Central memory CD8-positive, alpha-beta T cell (primary cell): Measurements from ENCODE around the gene APOD.
A peak's percentile ranks its signal among the peaks of the same experiment; 100 is the strongest.
"Not testable (repeated sequence)": the region's sequence is repeated elsewhere in the genome, so short reads cannot be mapped to it uniquely, and the experiment has no call there.

ENCODE experiments used
- ATAC-seq: fragments of 150-1000 bp; cut with Tn5 transposase; replicated peaks from 2 replicates; pipeline ENCODE4 v1.10.0; 2022; ENCODE audit warnings: mild to moderate bottlenecking, moderate FRiP score, moderate number of reproducible peaks; ENCODE audit not compliant: poor library complexity, severe bottlenecking; ENCODE audit errors: extremely low read depth
- DNase-seq, 2 donors: peaks; one replicate each; pipeline ENCODE4 v3.0.0; 2021; ENCODE audit warnings: low spot score in 2 of 2
- H3K27ac Mint-ChIP-seq: one replicate; pipeline ENCODE4 v1.8.0; 2022; ENCODE audit warnings: low read depth, mild to moderate bottlenecking, moderate library complexity, mixed read lengths
- H3K27me3 Mint-ChIP-seq: one replicate; pipeline ENCODE4 v1.8.0; 2022; ENCODE audit warnings: mixed read lengths
- H3K36me3 Mint-ChIP-seq: one replicate; pipeline ENCODE4 v1.8.0; 2022; ENCODE audit warnings: mild to moderate bottlenecking, moderate library complexity, mixed read lengths; ENCODE audit not compliant: insufficient read depth
- H3K4me1 Mint-ChIP-seq: one replicate; pipeline ENCODE4 v1.8.0; 2022; ENCODE audit warnings: mixed read lengths
- H3K4me3 Mint-ChIP-seq: one replicate; pipeline ENCODE4 v1.8.0; 2022; ENCODE audit warnings: mild to moderate bottlenecking, moderate library complexity, mixed read lengths
- H3K9me3 Mint-ChIP-seq: one replicate; pipeline ENCODE4 v1.8.0; 2022; ENCODE audit warnings: mixed read lengths

Gene APOD

GRCh38 chr3:195623217-195623965 is 39.7 kb upstream of the APOD start:
- H3K4me3 Mint-ChIP-seq, H3K27me3 Mint-ChIP-seq, ATAC-seq, DNase-seq, H3K27ac Mint-ChIP-seq, H3K36me3 Mint-ChIP-seq, H3K4me1 Mint-ChIP-seq, H3K9me3 Mint-ChIP-seq: not testable (repeated sequence)

- DNase-seq, H3K36me3 Mint-ChIP-seq, H3K27me3 Mint-ChIP-seq, H3K4me3 Mint-ChIP-seq, ATAC-seq, H3K27ac Mint-ChIP-seq, H3K4me1 Mint-ChIP-seq, H3K9me3 Mint-ChIP-seq: not testable (repeated sequence)
These were observed 38.9 kb upstream of the APOD start for GRCh38 chr3:195622523-195623170.

DNA sequence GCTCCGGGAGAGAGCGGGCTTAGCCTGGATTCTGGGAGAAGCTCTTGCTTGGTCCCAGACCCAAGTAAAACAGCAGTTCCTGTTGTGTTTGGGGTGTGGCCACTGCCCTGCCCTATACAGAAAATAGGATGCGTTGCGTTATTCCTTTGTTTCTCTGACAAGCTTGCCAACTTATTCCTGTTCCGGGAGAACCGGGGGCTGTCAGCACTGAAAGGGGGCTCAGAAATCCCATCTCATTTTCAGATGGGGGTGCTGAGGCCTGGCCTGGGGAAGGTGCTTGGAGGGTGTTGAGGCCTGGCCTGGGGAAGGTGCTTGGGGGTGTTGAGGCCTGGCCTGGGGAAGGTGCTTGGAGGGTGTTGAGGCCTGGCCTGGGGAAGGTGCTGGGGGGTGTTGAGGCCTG is 38.3 kb upstream of the APOD start:
- DNase-seq, H3K27me3 Mint-ChIP-seq, H3K4me3 Mint-ChIP-seq, H3K9me3 Mint-ChIP-seq, H3K27ac Mint-ChIP-seq, H3K4me1 Mint-ChIP-seq, H3K36me3 Mint-ChIP-seq, ATAC-seq: not testable (repeated sequence)

GRCh38 chr3:195621095-195621494 is 37.4 kb upstream of the APOD start:
- not testable (repeated sequence) for H3K36me3 Mint-ChIP-seq, ATAC-seq, DNase-seq, H3K9me3 Mint-ChIP-seq, H3K27ac Mint-ChIP-seq, H3K27me3 Mint-ChIP-seq, H3K4me1 Mint-ChIP-seq, H3K4me3 Mint-ChIP-seq

DNA sequence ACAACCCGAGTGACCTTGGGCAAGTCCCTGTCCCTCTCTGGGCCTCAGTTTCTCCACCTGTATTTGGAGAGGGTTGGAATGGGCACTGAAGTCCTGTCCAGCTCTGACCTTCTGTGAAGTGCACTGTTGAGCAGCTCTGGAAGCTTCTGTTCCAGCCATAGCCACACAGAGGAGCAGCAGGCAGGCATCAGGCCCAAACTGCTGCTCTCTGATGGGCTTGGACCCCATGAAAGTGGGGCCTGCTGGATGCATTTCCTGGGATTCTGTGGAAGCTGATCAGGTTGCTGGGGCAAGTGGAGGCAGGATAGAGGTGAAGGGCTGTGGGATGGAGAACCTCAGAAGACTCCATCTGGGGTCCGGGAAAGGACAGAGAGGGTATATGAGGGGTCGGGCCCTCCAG is 36.7 kb upstream of the APOD start:
- H3K4me1 Mint-ChIP-seq, H3K36me3 Mint-ChIP-seq, H3K4me3 Mint-ChIP-seq, H3K27me3 Mint-ChIP-seq, DNase-seq, ATAC-seq, H3K27ac Mint-ChIP-seq, H3K9me3 Mint-ChIP-seq: not testable (repeated sequence)

DNA sequence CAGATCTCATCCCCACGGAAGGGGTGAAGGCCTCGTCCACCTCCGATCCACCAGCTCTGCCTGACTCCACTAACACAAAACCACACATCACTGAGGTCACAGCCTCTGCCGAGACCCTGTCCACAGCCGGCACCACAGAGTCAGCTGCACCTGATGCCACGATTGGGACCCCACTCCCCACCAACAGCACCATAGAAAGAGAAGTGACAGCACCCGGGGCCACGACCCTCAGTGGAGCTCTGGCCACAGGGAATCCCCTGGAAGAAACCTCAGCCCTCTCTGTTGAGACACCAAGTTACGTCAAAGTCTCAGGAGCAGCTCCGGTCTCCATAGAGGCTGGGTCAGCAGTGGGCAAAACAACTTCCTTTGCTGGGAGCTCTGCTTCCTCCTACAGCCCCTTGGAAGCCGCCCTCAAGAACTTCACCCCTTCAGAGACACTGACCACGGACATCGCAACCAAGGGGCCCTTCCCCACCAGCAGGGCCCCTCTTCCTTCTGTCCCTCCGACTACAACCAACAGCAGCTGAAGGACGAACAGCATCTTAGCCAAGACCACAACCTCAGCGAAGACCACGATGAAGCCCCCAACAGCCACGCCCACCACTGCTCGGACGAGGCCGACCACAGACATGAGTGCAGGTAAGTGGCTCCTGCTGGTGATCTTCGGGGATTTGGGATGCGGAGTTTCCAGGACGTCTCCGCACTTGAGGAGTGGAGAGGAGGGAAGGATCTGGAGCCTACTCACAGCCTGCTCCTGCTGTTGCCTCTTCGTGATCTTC is 36.0 kb upstream of the APOD start:
- not testable (repeated sequence) for DNase-seq, H3K27me3 Mint-ChIP-seq, H3K27ac Mint-ChIP-seq, H3K4me3 Mint-ChIP-seq, H3K36me3 Mint-ChIP-seq, H3K4me1 Mint-ChIP-seq, ATAC-seq, H3K9me3 Mint-ChIP-seq

GRCh38 chr3:195617784-195618659 is 34.3 kb upstream of the APOD start:
- DNase-seq, H3K4me3 Mint-ChIP-seq, H3K27ac Mint-ChIP-seq, H3K27me3 Mint-ChIP-seq, H3K9me3 Mint-ChIP-seq, ATAC-seq, H3K4me1 Mint-ChIP-seq, H3K36me3 Mint-ChIP-seq: not testable (repeated sequence)

- not testable (repeated sequence) for H3K9me3 Mint-ChIP-seq, H3K4me3 Mint-ChIP-seq, DNase-seq, H3K27ac Mint-ChIP-seq, H3K27me3 Mint-ChIP-seq, H3K4me1 Mint-ChIP-seq, H3K36me3 Mint-ChIP-seq, ATAC-seq
These were observed 33.4 kb upstream of the APOD start for GRCh38 chr3:195617134-195617533.

DNA sequence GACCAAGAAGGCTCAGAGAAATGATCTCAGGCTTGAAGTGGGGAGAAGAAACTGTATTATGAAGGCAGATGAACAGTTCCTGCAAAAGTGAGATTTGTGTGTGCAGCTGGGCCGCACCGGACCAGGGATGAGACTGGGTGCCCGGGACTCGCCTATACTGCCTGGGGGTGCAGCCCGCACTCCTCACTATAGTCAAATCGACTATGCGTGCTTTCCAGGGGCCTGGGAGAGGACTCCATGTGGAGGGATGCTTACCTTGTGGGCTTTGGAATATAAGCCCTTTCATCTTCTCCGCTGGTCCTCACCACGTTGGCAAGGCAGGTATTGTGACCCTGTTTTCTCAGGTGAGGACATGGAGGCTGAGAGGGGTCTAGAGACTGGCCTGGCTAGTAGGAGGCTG is 32.9 kb upstream of the APOD start:
- Mint-ChIP-seq H3K36me3 (no peaks in the 10 kb centered on the region), H3K4me1 (peaks cover 10% of the 10 kb centered on the region), H3K27me3 (no peaks in the 10 kb centered on the region), H3K27ac (no peak overlapping the region), H3K9me3 (no peaks in the 10 kb centered on the region), H3K4me3 (no peak overlapping the region)
- no peak for DNase-seq
- no peak for ATAC-seq

DNA sequence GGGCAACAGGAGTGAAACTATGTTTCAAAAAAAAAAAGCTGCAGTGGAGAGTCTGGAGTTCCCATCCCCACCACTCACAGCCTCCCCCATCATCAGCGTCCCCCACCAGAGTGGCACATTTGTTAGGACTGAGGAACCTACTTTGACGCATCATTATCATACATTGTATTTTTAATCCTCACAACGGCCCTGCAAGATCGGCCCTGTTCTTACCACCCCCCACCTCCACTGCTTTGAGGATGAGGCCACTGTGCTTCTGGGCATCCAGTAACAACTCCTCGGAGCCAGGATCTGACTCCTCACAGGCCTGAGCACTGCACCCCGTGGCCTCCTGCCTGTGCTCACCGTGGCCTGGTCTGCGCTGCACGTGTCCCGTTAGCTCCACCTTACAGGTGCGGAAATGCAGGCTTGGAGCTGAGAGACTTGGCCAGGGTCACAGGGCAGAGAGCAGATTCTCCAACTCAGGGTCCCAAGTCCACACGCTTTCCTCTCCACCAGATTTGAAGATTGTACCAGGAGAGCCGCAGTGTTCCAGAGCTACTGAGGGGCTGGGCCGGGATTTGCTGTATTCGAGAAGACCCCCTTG is 32.3 kb upstream of the APOD start:
- not testable (repeated sequence) for H3K9me3 Mint-ChIP-seq, DNase-seq, H3K27me3 Mint-ChIP-seq, H3K27ac Mint-ChIP-seq, H3K4me1 Mint-ChIP-seq, H3K4me3 Mint-ChIP-seq, ATAC-seq, H3K36me3 Mint-ChIP-seq

- not testable (repeated sequence) for ATAC-seq, H3K4me3 Mint-ChIP-seq, H3K9me3 Mint-ChIP-seq, H3K27me3 Mint-ChIP-seq, H3K36me3 Mint-ChIP-seq, DNase-seq
- Mint-ChIP-seq H3K27ac (peak overlapping the region; percentile 59), H3K4me1 (peaks cover 14% of the 10 kb centered on the region)
These were observed 31.1 kb upstream of the APOD start for GRCh38 chr3:195614672-195615504.
